ENCODE data around the gene ARHGEF19.
"Not testable (repeated sequence)": the region's sequence is repeated elsewhere in the genome, so short reads cannot be mapped to it uniquely, and the experiment has no call there.

ARHGEF19 gene

GRCh38 chr1:16212251-16212961 is at the start of gene ARHGEF19:
Gene ARHGEF19, minus strand, starts transcription at chr1:16212652. Its CDS starts 3,598 bp downstream, at chr1:16209054.
- DNase-seq (ENCODE audit: low read depth in 2 of 2), result no peak

GRCh38 chr1:16262067-16262466 is 49.6 kb upstream of the ARHGEF19 start:
- no peak for DNase-seq (ENCODE audit: low read depth in 2 of 2)

DNA sequence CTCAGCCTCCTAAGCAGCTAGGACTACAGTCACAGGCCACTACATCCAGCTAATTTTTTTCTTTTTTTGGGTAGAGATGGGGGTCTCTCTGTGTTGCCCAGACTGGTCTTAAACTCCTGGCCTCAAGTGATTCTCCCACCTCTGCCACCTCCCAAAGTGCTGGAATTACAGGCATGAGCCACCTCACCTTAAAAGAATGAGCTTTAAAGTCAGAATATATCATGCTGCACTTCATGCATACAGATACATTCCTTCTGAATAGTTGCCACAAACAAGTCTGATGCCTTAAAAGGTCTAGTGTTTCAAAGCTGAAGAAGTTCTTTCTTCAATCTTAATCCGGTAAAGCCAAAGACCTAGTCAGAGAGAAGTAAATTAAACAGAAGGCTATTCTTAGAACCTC is 48.4 kb upstream of the ARHGEF19 start:
- no peak for DNase-seq (ENCODE audit: low read depth in 2 of 2)

GRCh38 chr1:16258591-16259135 is 46.2 kb upstream of the ARHGEF19 start:
- no peak for DNase-seq (ENCODE audit: low read depth in 2 of 2)

GRCh38 chr1:16257968-16258367 is 45.5 kb upstream of the ARHGEF19 start:
- no peak for DNase-seq (ENCODE audit: low read depth in 2 of 2)

GRCh38 chr1:16257556-16257955 is 45.1 kb upstream of the ARHGEF19 start:
- DNase-seq (ENCODE audit: low read depth in 2 of 2), result not testable (repeated sequence)

DNA sequence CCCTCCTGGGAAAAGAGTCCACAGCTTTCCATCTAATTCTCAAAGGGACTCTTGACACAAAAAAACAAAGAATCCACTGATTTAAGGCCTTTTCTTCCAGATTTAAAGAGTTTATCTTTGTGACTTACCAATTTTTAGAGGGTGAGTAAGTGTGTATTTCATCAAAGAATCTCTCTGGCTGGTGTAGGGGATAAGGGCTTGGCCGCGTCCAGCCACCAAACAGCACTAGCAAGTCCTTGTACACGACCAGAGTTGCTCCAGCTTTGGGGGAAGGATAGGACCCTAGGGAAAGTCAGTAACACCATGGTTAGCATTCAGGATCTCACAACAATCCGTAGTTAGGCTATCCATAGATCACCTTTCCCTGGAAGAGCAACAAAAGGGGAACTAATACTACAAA is 44.0 kb upstream of the ARHGEF19 start:
- no peak for DNase-seq (ENCODE audit: low read depth in 2 of 2)

DNA sequence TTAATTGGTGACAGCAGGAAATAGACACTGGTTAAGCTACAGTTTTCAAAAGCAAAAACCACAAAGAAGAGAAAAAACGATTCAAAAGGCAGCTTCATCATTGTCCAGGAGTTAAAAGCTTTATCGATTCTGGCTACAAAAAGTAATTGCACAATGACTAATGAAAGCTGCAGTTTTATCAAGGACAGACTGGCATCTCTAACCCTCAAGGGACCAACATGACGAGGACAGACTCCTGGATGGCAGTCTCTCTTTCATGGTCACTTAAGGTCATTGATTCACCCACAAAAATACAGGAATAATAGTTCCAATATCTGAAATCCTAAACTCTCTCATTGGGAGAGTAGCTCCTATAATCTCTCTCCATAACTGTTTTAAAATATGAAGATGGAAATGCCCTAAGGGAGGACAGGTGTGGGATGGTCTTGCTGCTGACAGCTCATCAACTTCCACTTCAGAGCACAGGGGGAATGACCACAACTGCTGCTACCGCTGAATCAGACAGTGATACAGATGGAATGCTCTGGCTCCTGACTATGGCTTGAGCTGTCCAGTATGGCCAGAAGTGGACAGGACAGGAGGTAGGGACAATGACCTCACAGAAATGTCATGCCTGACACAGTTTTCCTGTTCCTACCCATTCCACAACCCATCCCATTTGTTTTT is 41.9 kb upstream of the ARHGEF19 start:
- no peak for DNase-seq (ENCODE audit: low read depth in 2 of 2)

GRCh38 chr1:16253332-16253922 is 41.0 kb upstream of the ARHGEF19 start:
- no peak for DNase-seq (ENCODE audit: low read depth in 2 of 2)

GRCh38 chr1:16252912-16253311 is 40.5 kb upstream of the ARHGEF19 start:
- DNase-seq (ENCODE audit: low read depth in 2 of 2), result no peak

GRCh38 chr1:16251381-16251780 is 38.9 kb upstream of the ARHGEF19 start:
- DNase-seq (ENCODE audit: low read depth in 2 of 2), result no peak

- no peak for DNase-seq (ENCODE audit: low read depth in 2 of 2)
Observed at GRCh38 chr1:16250524-16251251, 38.2 kb upstream of the ARHGEF19 start.

- DNase-seq (ENCODE audit: low read depth in 2 of 2), result no peak
Observed at GRCh38 chr1:16249596-16250241, 37.3 kb upstream of the ARHGEF19 start.

DNA sequence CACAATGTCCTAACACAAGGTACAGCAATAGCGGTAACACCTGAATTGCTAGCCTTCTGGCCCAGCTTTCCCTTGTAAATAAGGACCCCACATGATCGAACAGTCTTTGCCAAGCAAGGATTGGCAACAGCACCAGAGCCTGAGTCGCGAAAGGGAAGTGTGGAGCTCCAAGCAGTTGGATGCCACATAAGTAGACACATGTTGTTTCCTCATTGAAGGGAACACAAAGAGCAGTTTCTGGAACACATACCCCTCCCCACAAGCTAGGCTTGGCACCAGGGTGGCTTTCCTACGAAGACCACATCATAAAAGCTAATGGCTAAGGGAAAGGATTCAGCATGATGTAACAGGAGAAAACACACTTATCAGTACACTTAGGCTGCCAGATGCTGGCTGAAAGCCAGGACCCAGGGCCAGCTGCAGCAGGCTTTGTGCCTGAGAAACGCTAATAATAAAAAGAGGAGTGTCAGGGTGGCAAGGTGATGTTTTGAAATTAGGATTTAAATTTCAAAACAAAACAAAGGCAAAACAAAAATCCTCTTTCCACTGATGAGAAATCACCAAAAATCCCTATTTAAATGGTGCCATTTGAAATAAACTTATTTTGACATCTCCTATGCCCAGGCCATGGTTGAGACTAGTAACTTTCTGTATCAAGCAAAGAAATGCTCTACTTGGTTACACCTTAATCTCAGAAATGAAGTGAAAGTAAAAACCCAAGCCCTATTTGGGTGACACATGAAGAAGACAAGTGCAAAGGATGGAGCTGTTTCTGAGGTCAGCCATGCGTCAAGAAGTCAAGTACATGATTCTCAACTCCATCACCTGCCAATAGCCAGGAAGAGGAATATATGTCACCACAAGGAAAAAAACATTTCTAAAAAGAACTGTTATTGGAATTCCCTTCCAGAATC is 36.4 kb upstream of the ARHGEF19 start:
- no peak for DNase-seq (ENCODE audit: low read depth in 2 of 2)

DNA sequence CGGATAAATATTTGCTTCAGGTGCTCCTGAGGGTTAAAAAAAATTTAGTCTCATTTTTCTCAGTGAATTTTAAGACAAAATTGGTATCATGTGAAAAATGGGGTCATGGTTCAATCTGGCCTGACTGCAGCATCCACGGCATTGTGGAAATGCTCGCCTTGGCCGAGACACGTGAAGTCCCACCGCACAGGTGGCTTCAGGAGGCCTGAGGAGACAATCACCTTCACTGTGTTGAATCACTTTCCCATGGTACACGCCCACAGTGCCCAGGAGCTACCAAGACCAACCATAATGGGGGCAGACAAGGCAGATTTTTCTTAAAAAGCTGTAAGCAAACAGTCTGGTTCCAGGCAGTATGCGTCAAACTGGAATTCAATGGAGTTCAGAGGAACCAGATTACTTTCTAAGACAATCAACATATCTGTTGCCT is 35.6 kb upstream of the ARHGEF19 start:
- DNase-seq (ENCODE audit: low read depth in 2 of 2), result no peak

- DNase-seq (ENCODE audit: low read depth in 2 of 2), result no peak
Observed at GRCh38 chr1:16247441-16247840, 35.0 kb upstream of the ARHGEF19 start.

DNA sequence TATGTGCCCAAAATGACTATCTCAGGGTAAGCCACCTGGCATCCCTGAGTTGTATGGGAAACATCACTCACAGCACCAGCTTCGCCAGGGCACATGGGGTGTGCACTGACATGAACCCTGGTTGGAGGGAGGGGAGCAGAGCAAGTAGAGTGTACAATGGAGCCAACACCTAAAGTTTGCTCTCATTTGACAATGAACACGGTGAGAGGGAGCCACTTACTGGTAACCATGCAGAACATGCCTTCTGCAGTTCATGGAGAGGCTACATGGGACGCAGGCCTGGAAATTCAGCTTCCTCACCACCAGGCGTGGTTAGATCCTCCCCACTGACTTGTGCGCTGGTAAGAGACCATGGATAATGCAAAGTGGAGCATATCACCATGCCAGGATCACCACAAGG is 34.5 kb upstream of the ARHGEF19 start:
- DNase-seq (ENCODE audit: low read depth in 2 of 2), result no peak

- not testable (repeated sequence) for DNase-seq (ENCODE audit: low read depth in 2 of 2)
Observed at GRCh38 chr1:16246239-16246638, 33.8 kb upstream of the ARHGEF19 start.

DNA sequence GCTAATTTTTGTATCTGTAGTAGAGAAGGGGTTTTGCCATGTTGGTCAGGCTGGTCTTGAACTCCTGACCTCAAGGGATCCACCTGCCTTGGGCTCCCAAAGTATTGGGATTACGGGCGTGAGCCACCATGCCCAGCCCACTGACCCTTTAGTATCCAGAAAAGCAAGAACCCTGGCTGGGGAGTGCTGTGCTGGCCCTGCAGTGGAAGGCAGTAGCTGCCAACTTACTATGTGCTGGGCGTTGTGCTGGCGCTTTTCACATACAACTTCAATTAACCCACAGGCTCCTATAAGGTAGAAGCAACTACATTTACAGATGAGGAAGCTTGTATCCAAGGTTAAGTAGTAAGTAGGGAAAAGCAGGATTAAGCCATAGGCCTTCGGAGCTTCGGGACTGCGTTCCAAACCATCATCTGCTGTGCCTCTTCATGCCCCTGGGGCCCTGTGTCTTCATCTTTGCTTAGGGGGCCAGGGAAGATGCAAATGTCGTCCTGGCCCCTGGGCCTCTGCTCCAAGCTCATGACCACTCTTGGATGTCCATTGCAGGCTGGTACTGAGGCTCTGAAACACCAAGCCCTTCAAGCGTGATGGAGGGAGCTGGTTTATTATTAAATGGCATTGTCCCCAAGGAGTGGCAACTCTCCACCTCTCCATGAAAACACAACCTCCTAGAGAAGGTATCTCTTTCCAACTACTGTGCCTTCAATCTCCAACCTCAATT is 33.2 kb upstream of the ARHGEF19 start:
- DNase-seq (ENCODE audit: low read depth in 2 of 2), result no peak

Measured in stimulated activated CD8-positive, alpha-beta memory T cell treated with anti-CD3 and anti-CD28 coated beads, Interleukin-2, amount 100 ng/mL, for 1 hour (primary cell).